K562 (cell line): ENCODE measurements around the gene ZMIZ1. TPM values are rescaled to one million over a fixed set of nuclear protein-coding genes. Genes with fewer than 3 reads are reported as not detected.

Experiments used
- BRD4 ChIP-seq: fragments of 200-600 bp; sonication (generic); IDR thresholded peaks from 2 replicates; pipeline ENCODE4 v1.6.1; 2017; ENCODE audit warnings: inconsistent platforms
- E2F8 ChIP-seq: fragments of 450-650 bp; IDR thresholded peaks from 2 replicates; pipeline ENCODE4 v1.7.1; 2018; ENCODE audit warnings: mild to moderate bottlenecking, low read depth; ENCODE audit not compliant: partially characterized antibody
- GTF3C2 ChIP-seq: IDR thresholded peaks from 3 replicates; pipeline ENCODE4 v1.6.1; 2011; ENCODE audit warnings: borderline replicate concordance, mild to moderate bottlenecking, moderate library complexity; ENCODE audit not compliant: insufficient read length; ENCODE audit errors: extremely low read depth
- HEY1 ChIP-seq: fragments of 250-450 bp; sonication (Bioruptor Pico); IDR thresholded peaks from 2 replicates; pipeline ENCODE4 v1.5.0; 2020; ENCODE audit warnings: mild to moderate bottlenecking, moderate library complexity, borderline replicate concordance
- polyA plus RNA-seq, 8 experiments: library from polyadenylated mRNA; depleted of rRNA in 4 of 8; stranded (reverse) in 5 of 8; unstranded in 3 of 8; fragments of >200 nt; fragmentation: Nextera tagmentation in 2 of 8; fragmentation: Illumina TruSeq in 1 of 8; extraction: Ambion mirVana in 2 of 8; extraction: Trizol in 1 of 8; gene quantifications; 2 replicates each; pipeline versions ENCODE4 v1.2.1 to v1.2.3, GENCODE V29; 2011 to 2014; ENCODE audit warnings: inconsistent platforms in 1 of 8, missing spikeins in 1 of 8
- total RNA-seq, 7 experiments: library from RNA; depleted of rRNA in 6 of 7; stranded (reverse); fragments of >200 nt in 6 of 7; fragmentation: Illumina TruSeq in 2 of 7; extraction: Trizol in 2 of 7; gene quantifications; 2 replicates each; pipeline versions ENCODE4 v1.2.1 to v1.2.3, GENCODE V29; 2011 to 2021; ENCODE audit warnings: low replicate concordance in 1 of 7

ZMIZ1 gene
- total and polyA plus RNA-seq, 9 of the 15 experiments (the other 6 are each of a cell fraction or from before 2014, with no cell fraction given), result 1.0 to 37.3 (median 4.3) TPM

- TF ChIP-seq GTF3C2 (no peak), HEY1 (no peak), E2F8 (no peak), BRD4 (no peak)
- TF ChIP-seq, all 486 proteins: peak for 2
Observed at GRCh38 chr10:79189181-79189580, 120.4 kb downstream of the ZMIZ1 start (continued).
